ENCODE measurements around the gene CCDC15. TPM values are rescaled to one million over a fixed set of nuclear protein-coding genes. Genes with fewer than 3 reads are reported as not detected.

CCDC15 gene
- total and polyA plus RNA-seq, 2 of the 13 experiments (the other 11 are each of a cell fraction or from before 2014, with no cell fraction given): 2.2 to 4.6 TPM

- TF ChIP-seq ZNF772 (CRISPR knock-in tag; IDR thresholded peaks at IDR 0.05) (0 out of 2 replicates have a peak, but pooled peaks have one; percentile 10), ZNF691 (CRISPR knock-in tag; IDR thresholded peaks at IDR 0.05; ENCODE audit: borderline replicate concordance, low read depth) (0 out of 2 replicates have a peak, but pooled peaks have one; percentile 11), MIXL1 (CRISPR knock-in tag; IDR thresholded peaks at IDR 0.05) (peak; percentile 17; the same call in 1 of the 2 replicates), ZNF567 (CRISPR knock-in tag; IDR thresholded peaks at IDR 0.05; ENCODE audit: borderline replicate concordance) (no peak), ZFX (CRISPR knock-in tag; IDR thresholded peaks at IDR 0.05; ENCODE audit: low read depth) (peak; percentile 34; the same call in 1 of the 2 replicates), NFIC (IDR thresholded peaks at IDR 0.05; ENCODE audit: low read length) (peak; percentile 75; the same call in 1 of the 2 replicates), ZBTB25 (CRISPR knock-in tag; IDR thresholded peaks at IDR 0.05) (no peak), CREM (IDR thresholded peaks at IDR 0.05) (peak; percentile 70), CREM (CRISPR knock-in tag; IDR thresholded peaks at IDR 0.05) (no peak), PPARG (CRISPR knock-in tag; conservative IDR thresholded peaks at IDR 0.05) (peak; percentile 22; the same call in 1 of the 2 replicates), THAP11 (CRISPR knock-in tag; IDR thresholded peaks at IDR 0.05) (no peak)
These were observed 11.3 kb upstream of the CCDC15 start (continued) for GRCh38 chr11:124942466-124943253.

- peak; percentile 47 for FAIRE-seq
- TSS peak; percentile 54 for BruUV-seq (replicated peaks)
- intact Hi-C loops (cut with micrococcal nuclease; ENCODE audit: unreplicated experiment) (no loop called here), in situ Hi-C loops (cut with HindIII; ENCODE audit: extremely low pct_ligation_motif_present, low pct_unique_long_range_greater_than_20kb) (no loop called here)
- peak; percentile 39 for DNase-seq (ENCODE audit: low spot score)
- no peaks in the 10 kb centered on the region for H3K9me3 ChIP-seq (ENCODE audit: low read length)
- peaks cover 90% of the 10 kb centered on the region for H3K4me1 ChIP-seq (ENCODE audit: insufficient read depth, low read length)
- ChIA-PET POLR2A (interaction anchor here (1.5 to 5.3 kb wide), 2 partner anchors 8 to 10 kb away, joined by 6 to 34 read pairs; partner anchors contain the start of genes CCDC15 and HEPACAM), CTCF (ENCODE audit: low intra/inter-chr PET ratio, low total read pairs) (no interaction called here)
- H3K79me2 ChIP-seq (ENCODE audit: insufficient read depth, low read length): no peaks in the 10 kb centered on the region
- no peaks in the 10 kb centered on the region for H3K27me3 ChIP-seq (ENCODE audit: control insufficient read depth in 1 of 2, insufficient read depth in 2 of 2, low read length in 2 of 2)
- WGBS (ENCODE audit: low lambda C conversion rate): 19% methylated on average over 5 of the region's 5 CpGs
- H2AFZ ChIP-seq (ENCODE audit: low read length): peak overlapping the region; percentile 29
- peak overlapping the region; percentile 58 for H3K9ac ChIP-seq (ENCODE audit: insufficient read depth, low read depth, low read length)
- ATAC-seq: peak; percentile 67
- peak overlapping the region; percentile 89 for H3K27ac ChIP-seq (ENCODE audit: extremely low read length, insufficient read depth, low read length)
- peak overlapping the region in 2 of 3 experiments; percentile 25 to 53; a peak in 2 of 6 replicates for H3K4me3 ChIP-seq (replicated peaks in 1 of 3; ENCODE audit: insufficient read depth in 1 of 3, low read depth in 2 of 3, low read length in 3 of 3)
- no peaks in the 10 kb centered on the region for H4K20me1 ChIP-seq (ENCODE audit: insufficient read depth, low read length)
- no peaks in the 10 kb centered on the region for H3K36me3 ChIP-seq (replicated peaks in 1 of 2; ENCODE audit: control insufficient read depth in 1 of 2, insufficient read depth in 2 of 2, low read length in 2 of 2)
- H3K4me2 ChIP-seq (ENCODE audit: low read depth, low read length): peak overlapping the region; percentile 72
- no peak for TF ChIP-seq ZNF580 (CRISPR knock-in tag; IDR thresholded peaks at IDR 0.05; ENCODE audit: borderline replicate concordance, low read depth)
- no peak for TF ChIP-seq SIN3A (IDR thresholded peaks at IDR 0.05; ENCODE audit: borderline replicate concordance, low read depth, low read length)
- no peak for TF ChIP-seq ZNF549 (CRISPR knock-in tag; IDR thresholded peaks at IDR 0.05)
- no peak for TF ChIP-seq REST (IDR thresholded peaks at IDR 0.05; ENCODE audit: borderline replicate concordance in 1 of 2, low read depth in 1 of 2, low read length in 2 of 2)
- TF ChIP-seq HHEX (CRISPR knock-in tag; IDR thresholded peaks at IDR 0.05): no peak
These were observed 10.8 kb upstream of the CCDC15 start for GRCh38 chr11:124943254-124943616.

Data from HepG2 (cell line).